A549 (cell line): ENCODE results near the gene SEC14L3. TPM values are rescaled to one million over a fixed set of nuclear protein-coding genes. Genes with fewer than 3 reads are reported as not detected.
"Not testable (repeated sequence)": the region's sequence is repeated elsewhere in the genome, so short reads cannot be mapped to it uniquely, and the experiment has no call there.

Experiments used
- ATAC-seq, 2 experiments: fragments of 200-7000 bp in 1 of 2; fragments of >200 bp in 1 of 2; cut with Nextera tagmentation in 1 of 2; cut with Tn5 transposase in 1 of 2; 3 replicates each; pipeline versions ENCODE4 v1.8.0 to v1.9.1; 2018 to 2020; ENCODE audit warnings: mild to moderate bottlenecking in 1 of 2, moderate library complexity in 1 of 2
- CTCF ChIA-PET: fragments of 300-600 bp; sonication (Branson Sonifier 250); formaldehyde crosslinking; extraction: SDS; loops from one replicate; lab custom pipeline; 2021; ENCODE audit warnings: antibody characterized with exemption, inconsistent platforms; lab: Yijun Ruan, JAX
- POLR2A ChIA-PET: fragments of 350-600 bp; formaldehyde crosslinking; extraction: SDS; loops from one replicate; lab custom pipeline; 2021; ENCODE audit warnings: antibody characterized with exemption, inconsistent platforms; lab: Yijun Ruan, JAX
- DNase-seq, 2 experiments: peaks; one replicate each; pipeline versions ENCODE4 v3.0.0 to v3.0.0-alpha.2; 2011 to 2016; ENCODE audit warnings: low read depth in 1 of 2, low spot score in 1 of 2
- FAIRE-seq: peaks from 2 replicates; lab custom pipeline; 2011; peaks lifted over from hg19 to GRCh38; lab: Jason Lieb, UNC
- H3K27ac ChIP-seq, 2 experiments: fragments of >200 bp; sonication (Bioruptor Twin); formaldehyde crosslinking; 3 replicates each; pipeline ENCODE4 v1.5.1; 2016 to 2017
- H3K4me1 ChIP-seq: fragments of >200 bp; sonication (Bioruptor Twin); formaldehyde crosslinking; 3 replicates; pipeline ENCODE4 v1.6.1; 2016
- H3K4me2 ChIP-seq: fragments of >200 bp; sonication (Bioruptor Twin); formaldehyde crosslinking; 3 replicates; pipeline ENCODE4 v1.6.1; 2016
- H3K4me3 ChIP-seq: fragments of >200 bp; sonication (Bioruptor Twin); formaldehyde crosslinking; 3 replicates; pipeline ENCODE4 v1.5.1; 2016
- H3K9me3 ChIP-seq: fragments of >200 bp; sonication (Bioruptor Twin); formaldehyde crosslinking; 3 replicates; pipeline ENCODE4 v1.6.1; 2016
- BCL3 ChIP-seq: fragments of >200 bp; sonication (Bioruptor Twin); formaldehyde crosslinking; IDR thresholded peaks from 3 replicates; pipeline ENCODE4 v1.6.1; 2016
- CHD2 ChIP-seq: fragments of 150-350 bp; IDR thresholded peaks from 2 replicates; pipeline ENCODE4 v1.6.1; 2014; ENCODE audit warnings: low read length; ENCODE audit not compliant: partially characterized antibody
- E2F6 ChIP-seq: IDR thresholded peaks from 2 replicates; pipeline ENCODE4 v1.6.1; 2012; ENCODE audit warnings: low read depth, borderline replicate concordance
- EHMT2 ChIP-seq: fragments of 200-600 bp; sonication (generic); IDR thresholded peaks from 2 replicates; pipeline ENCODE4 v1.6.1; 2016; ENCODE audit warnings: antibody characterized with exemption, low read depth, mild to moderate bottlenecking, moderate library complexity
- ESRRA ChIP-seq: fragments of 150-350 bp; IDR thresholded peaks from 2 replicates; pipeline ENCODE4 v1.6.1; 2014; ENCODE audit warnings: mild to moderate bottlenecking, low read length, borderline replicate concordance
- FOXS1 ChIP-seq: fragments of 250-450 bp; sonication (Bioruptor Pico); IDR thresholded peaks from 2 replicates; pipeline ENCODE4 v1.5.0; 2020; ENCODE audit warnings: mild to moderate bottlenecking, moderate library complexity
- HOXB5 ChIP-seq: fragments of 250-450 bp; sonication (Bioruptor Pico); IDR thresholded peaks from 2 replicates; pipeline ENCODE4 v1.5.0; 2020; ENCODE audit warnings: mild to moderate bottlenecking, moderate library complexity
- MAX ChIP-seq: IDR thresholded peaks from 2 replicates; pipeline ENCODE4 v1.6.1; 2012
- MAZ ChIP-seq: fragments of 150-350 bp; IDR thresholded peaks from 2 replicates; pipeline ENCODE4 v1.6.1; 2014; ENCODE audit warnings: antibody characterized with exemption, low read depth, low read length, borderline replicate concordance
- MYC ChIP-seq: IDR thresholded peaks from 2 replicates; pipeline ENCODE4 v1.6.1; 2012; ENCODE audit warnings: mild to moderate bottlenecking, inconsistent platforms, low read length, improper control_type of control experiment, borderline replicate concordance
- NFE2L2 ChIP-seq: fragments of 150-350 bp; conservative IDR thresholded peaks from 2 replicates; pipeline ENCODE4 v1.6.1; 2014; ENCODE audit warnings: low read length
- PHF8 ChIP-seq: fragments of 200-600 bp; sonication (generic); IDR thresholded peaks from 2 replicates; pipeline ENCODE4 v1.6.1; 2016; ENCODE audit warnings: low read depth, mild to moderate bottlenecking, antibody characterized with exemption, moderate library complexity, borderline replicate concordance
- RARB ChIP-seq: fragments of 250-450 bp; sonication (Bioruptor Pico); IDR thresholded peaks from 2 replicates; pipeline ENCODE4 v1.8.0; 2021; ENCODE audit warnings: mild to moderate bottlenecking, moderate library complexity
- USF2 ChIP-seq: fragments of 450-650 bp; IDR thresholded peaks from 2 replicates; pipeline ENCODE4 v1.6.1; 2014; ENCODE audit warnings: antibody characterized with exemption
- ZFP36 ChIP-seq: fragments of 450-650 bp; IDR thresholded peaks from 2 replicates; pipeline ENCODE4 v1.6.1; 2014; ENCODE audit warnings: borderline replicate concordance; ENCODE audit not compliant: partially characterized antibody
- WGBS: methylation state at CpG from one replicate; pipeline ENCODE4 v1.1.6; 2017; ENCODE audit errors: missing lambda C conversion rate; 5-methylcytosine and 5-hydroxymethylcytosine counted together
- polyA plus RNA-seq, 4 experiments: library from polyadenylated mRNA; depleted of rRNA in 3 of 4; stranded (reverse); fragments of >200 nt; fragmentation: RNase III in 1 of 4; extraction: RNeasy Plus Mini Kit Qiagen cat#74134 plus additional on column Dnase treatment in 1 of 4; gene quantifications; 2 replicates in 3 of 4; 3 replicates in 1 of 4; pipeline ENCODE4 v1.2.3, GENCODE V29; 2011 to 2017

Gene SEC14L3
- polyA plus RNA-seq, 2 of the 4 experiments (the other 2 are of a cell fraction) = 0.04 TPM; not detected in 1

GRCh38 chr22:30472994-30473720 is 1.3 kb upstream of the SEC14L3 start:
- no peak for TF ChIP-seq HOXB5 (CRISPR knock-in tag)
- no peak for TF ChIP-seq CHD2
- no peak for TF ChIP-seq MAZ
- TF ChIP-seq USF2 = no peak
- ChIA-PET CTCF (interaction anchor here (0.9 to 2.7 kb wide), 5 partner anchors 11 to 161 kb away, joined by 3 to 10 read pairs (median 5); no protein-coding TSS in a partner anchor), POLR2A (no interaction called here)
- Histone ChIP-seq H3K4me3 (no peak overlapping the region), H3K4me1 (no peaks in the 10 kb centered on the region), H3K4me2 (no peak overlapping the region), H3K27ac (no peak overlapping the region), H3K9me3 (no peaks in the 10 kb centered on the region)
- FAIRE-seq = no peak
- 40% methylated on average over 4 of the region's 4 CpGs for WGBS
- ATAC-seq = no peak
- no peak for DNase-seq

GRCh38 chr22:30470655-30471054 is 1.2 kb downstream of the SEC14L3 start:
- 57% methylated on average over 2 of the region's 2 CpGs for WGBS
- POLR2A ChIA-PET = no interaction called here
- no peak for DNase-seq

GRCh38 chr22:30469165-30469564 is 2.7 kb downstream of the SEC14L3 start:
- Histone ChIP-seq H3K4me3 (no peak overlapping the region), H3K27ac (no peak overlapping the region), H3K9me3 (no peaks in the 10 kb centered on the region), H3K4me2 (no peak overlapping the region), H3K4me1 (no peaks in the 10 kb centered on the region)
- WGBS = 64% methylated on average over 2 of the region's 2 CpGs
- FAIRE-seq (no peak), ATAC-seq (no peak), DNase-seq (no peak)
- no peak for TF ChIP-seq MYC
- TF ChIP-seq PHF8 = no peak
- TF ChIP-seq EHMT2 = no peak
- POLR2A ChIA-PET = interaction anchor here (0.7 kb wide), 1 partner anchor 871 kb away, joined by 7 read pairs; no protein-coding TSS in a partner anchor
- CTCF ChIA-PET = interaction anchor here (0.8 to 1.5 kb wide), 3 partner anchors 10 to 23 kb away, joined by 3 to 5 read pairs (median 3); no protein-coding TSS in a partner anchor

More at GRCh38 chr22:30470655-30471054, 1.2 kb downstream of the SEC14L3 start:
- Histone ChIP-seq H3K9me3 (no peaks in the 10 kb centered on the region), H3K4me3 (no peak overlapping the region), H3K4me1 (no peaks in the 10 kb centered on the region), H3K4me2 (no peak overlapping the region), H3K27ac (no peak overlapping the region)
- no peak for ATAC-seq
- CTCF ChIA-PET = no interaction called here
- TF ChIP-seq FOXS1 (CRISPR knock-in tag) (no peak), MAX (no peak)
- FAIRE-seq = no peak

- H3K27ac ChIP-seq, DNase-seq, FAIRE-seq, POLR2A ChIA-PET, H3K4me3 ChIP-seq, CTCF ChIA-PET, H3K9me3 ChIP-seq, H3K4me1 ChIP-seq, H3K4me2 ChIP-seq, ATAC-seq: not testable (repeated sequence)
- WGBS = 26% methylated on average over 4 of the region's 6 CpGs
These were observed 11.3 kb downstream of the SEC14L3 start for GRCh38 chr22:30460555-30460954.

- H3K4me3 ChIP-seq = no peak overlapping the region
- FAIRE-seq (no peak), DNase-seq (peak in 1 of 2 experiments; percentile 40), ATAC-seq (no peak)
- no peaks in the 10 kb centered on the region for H3K9me3 ChIP-seq
- POLR2A ChIA-PET = no interaction called here
- CTCF ChIA-PET = interaction anchor here (1.4 kb wide), 1 partner anchor 14 kb away, joined by 4 read pairs; no protein-coding TSS in a partner anchor
- H3K27ac ChIP-seq = no peak overlapping the region
- no peak for TF ChIP-seq BCL3
- TF ChIP-seq PHF8 = no peak
- no peak for TF ChIP-seq RARB (CRISPR knock-in tag)
- TF ChIP-seq E2F6 = no peak
- TF ChIP-seq ESRRA = no peak
- no peak for TF ChIP-seq NFE2L2
- no peak for TF ChIP-seq EHMT2
- no peak for TF ChIP-seq FOXS1 (CRISPR knock-in tag)
- TF ChIP-seq ZFP36 = no peak
- no peak overlapping the region for H3K4me2 ChIP-seq
- WGBS = 82% methylated on average over 1 of the region's 4 CpGs
- no peaks in the 10 kb centered on the region for H3K4me1 ChIP-seq
These were observed 11.7 kb downstream of the SEC14L3 start for GRCh38 chr22:30460147-30460546.
